Measurements from ENCODE around the gene ESPL1.

GRCh38 chr12:53236443-53237111, 31.5 kb upstream of the ESPL1 start:
- no peak for TF ChIP-seq JUND (IDR thresholded peaks at IDR 0.05)
- TF ChIP-seq, protein P1, sequence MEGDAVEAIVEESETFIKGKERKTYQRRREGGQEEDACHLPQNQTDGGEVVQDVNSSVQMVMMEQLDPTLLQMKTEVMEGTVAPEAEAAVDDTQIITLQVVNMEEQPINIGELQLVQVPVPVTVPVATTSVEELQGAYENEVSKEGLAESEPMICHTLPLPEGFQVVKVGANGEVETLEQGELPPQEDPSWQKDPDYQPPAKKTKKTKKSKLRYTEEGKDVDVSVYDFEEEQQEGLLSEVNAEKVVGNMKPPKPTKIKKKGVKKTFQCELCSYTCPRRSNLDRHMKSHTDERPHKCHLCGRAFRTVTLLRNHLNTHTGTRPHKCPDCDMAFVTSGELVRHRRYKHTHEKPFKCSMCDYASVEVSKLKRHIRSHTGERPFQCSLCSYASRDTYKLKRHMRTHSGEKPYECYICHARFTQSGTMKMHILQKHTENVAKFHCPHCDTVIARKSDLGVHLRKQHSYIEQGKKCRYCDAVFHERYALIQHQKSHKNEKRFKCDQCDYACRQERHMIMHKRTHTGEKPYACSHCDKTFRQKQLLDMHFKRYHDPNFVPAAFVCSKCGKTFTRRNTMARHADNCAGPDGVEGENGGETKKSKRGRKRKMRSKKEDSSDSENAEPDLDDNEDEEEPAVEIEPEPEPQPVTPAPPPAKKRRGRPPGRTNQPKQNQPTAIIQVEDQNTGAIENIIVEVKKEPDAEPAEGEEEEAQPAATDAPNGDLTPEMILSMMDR (IDR thresholded peaks at IDR 0.05; ENCODE audit: low read depth, low read length, missing input control) = no peak
- TF ChIP-seq RAD21 (IDR thresholded peaks at IDR 0.05) = no peak
- no peak for TF ChIP-seq GABPA (IDR thresholded peaks at IDR 0.05 in 1 of 2, conservative IDR thresholded peaks at IDR 0.05 in 1 of 2)
- no peak for TF ChIP-seq ZBTB33 (IDR thresholded peaks at IDR 0.05)
- no peak for TF ChIP-seq REST (IDR thresholded peaks at IDR 0.05)
- no peak for TF ChIP-seq SP1 (IDR thresholded peaks at IDR 0.05)
- TF ChIP-seq, protein P2, sequence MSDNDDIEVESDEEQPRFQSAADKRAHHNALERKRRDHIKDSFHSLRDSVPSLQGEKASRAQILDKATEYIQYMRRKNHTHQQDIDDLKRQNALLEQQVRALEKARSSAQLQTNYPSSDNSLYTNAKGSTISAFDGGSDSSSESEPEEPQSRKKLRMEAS (IDR thresholded peaks at IDR 0.05) = no peak
